Body of pancreas (tissue), 4 donors: ENCODE results near the gene ST6GALNAC3. TPM values are rescaled to one million over a fixed set of nuclear protein-coding genes. Genes with fewer than 3 reads are reported as not detected.

ENCODE experiments used
- ATAC-seq: fragments of 150-250 bp; one replicate; pipeline ENCODE4 v1.9.1; 2016
- DNase-seq, 4 donors: peaks; one replicate each; pipeline ENCODE4 v3.0.0-alpha.2; 2019
- H3K27ac ChIP-seq, 4 donors: fragments of 200-600 bp; sonication (generic); 1 replicate in 3 of 4; 2 replicates in 1 of 4; pipeline versions ENCODE4 v1.5.1 to v1.6.1; 2016 to 2019; ENCODE audit warnings: mild to moderate bottlenecking in 1 of 4, mixed read lengths in 1 of 4, moderate library complexity in 1 of 4
- H3K27me3 ChIP-seq, 2 donors: fragments of 200-600 bp; sonication (generic); one replicate each; pipeline ENCODE4 v1.6.0; 2016; ENCODE audit warnings: mild to moderate bottlenecking in 1 of 2
- H3K36me3 ChIP-seq, 2 donors: fragments of 200-600 bp; sonication (generic); replicated peaks in 1 of 2; 2 replicates each; pipeline ENCODE4 v1.5.1; 2016; ENCODE audit warnings: low read depth in 2 of 2; ENCODE audit not compliant: insufficient read depth in 1 of 2
- H3K4me1 ChIP-seq: fragments of 200-600 bp; sonication (generic); one replicate; pipeline ENCODE4 v1.6.0; 2016
- H3K4me3 ChIP-seq, 2 donors: fragments of 200-600 bp; sonication (generic); 1 replicate in 1 of 2; 2 replicates in 1 of 2; pipeline ENCODE4 v1.5.1; 2016 to 2019
- H3K9me3 ChIP-seq, 3 donors: fragments of 200-600 bp; sonication (generic); 1 replicate in 2 of 3; 2 replicates in 1 of 3; pipeline ENCODE4 v1.5.1; 2016
- CTCF ChIP-seq, 7 experiments: fragments of 450-650 bp in 4 of 7; fragments of 200-600 bp in 3 of 7; sonication (generic) in 3 of 7; IDR thresholded peaks; one replicate each; pipeline ENCODE4 v1.5.1; 2016 to 2019; ENCODE audit warnings: antibody characterized with exemption in 7 of 7
- POLR2A ChIP-seq, 3 donors: fragments of 450-650 bp; IDR thresholded peaks; one replicate each; pipeline ENCODE4 v1.6.1; 2016; ENCODE audit warnings: antibody characterized with exemption in 3 of 3, mild to moderate bottlenecking in 2 of 3
- WGBS, 2 donors: methylation state at CpG; one replicate each; pipeline ENCODE4 v1.1.5; 2017; 5-methylcytosine and 5-hydroxymethylcytosine counted together
- intact Hi-C: fragments of 100-400 bp; cut with DNase I; formaldehyde crosslinking; loops from one replicate; pipeline ENCODE4 v1.15.1; 2023
- total RNA-seq, 2 donors: library from RNA; depleted of rRNA; stranded (reverse); fragments of >200 nt; gene quantifications; one replicate each; pipeline ENCODE4 v1.1.0, GENCODE V29; 2016

Gene ST6GALNAC3
- total RNA-seq, 2 donors from 2014 or later = 1.3 to 2.3 TPM

- WGBS, 2 donors = 79 to 90% methylated on average over 3 of the region's 3 CpGs
- DNase-seq (no peak), ATAC-seq (no peak)
- Histone ChIP-seq H3K36me3 (no peaks in the 10 kb centered on the region), H3K9me3 (no peaks in the 10 kb centered on the region), H3K27ac (no peak overlapping the region), H3K4me3 (no peak overlapping the region), H3K4me1 (no peaks in the 10 kb centered on the region), H3K27me3 (no peaks in the 10 kb centered on the region)
- TF ChIP-seq POLR2A (IDR thresholded peaks at IDR 0.05) (no peak), CTCF (IDR thresholded peaks at IDR 0.05) (no peak)
- intact Hi-C loops = no loop called here
These were observed 595.2 kb downstream of the ST6GALNAC3 start for GRCh38 chr1:76669624-76670315.

- DNase-seq = no peak
- WGBS, 2 donors = 88 to 93% methylated on average over 3 of the region's 3 CpGs
- no peaks in the 10 kb centered on the region for H3K9me3 ChIP-seq
- no peaks in the 10 kb centered on the region for H3K36me3 ChIP-seq
- TF ChIP-seq POLR2A (IDR thresholded peaks at IDR 0.05) = no peak
- TF ChIP-seq CTCF (IDR thresholded peaks at IDR 0.05) = no peak
- no peaks in the 10 kb centered on the region for H3K27me3 ChIP-seq
- H3K4me3 ChIP-seq = no peak overlapping the region
- no peaks in the 10 kb centered on the region for H3K4me1 ChIP-seq
- no peak overlapping the region for H3K27ac ChIP-seq
- intact Hi-C loops = no loop called here
- no peak for ATAC-seq
These were observed 600.2 kb downstream of the ST6GALNAC3 start for GRCh38 chr1:76674689-76675210.

- Histone ChIP-seq H3K4me3 (no peak overlapping the region), H3K9me3 (no peaks in the 10 kb centered on the region), H3K36me3 (no peaks in the 10 kb centered on the region), H3K4me1 (no peaks in the 10 kb centered on the region), H3K27ac (no peak overlapping the region), H3K27me3 (no peaks in the 10 kb centered on the region)
- intact Hi-C loops = no loop called here
- ATAC-seq = no peak
- TF ChIP-seq POLR2A (IDR thresholded peaks at IDR 0.05) = no peak
- no peak for TF ChIP-seq CTCF (IDR thresholded peaks at IDR 0.05)
- WGBS, 2 donors = 59 to 63% methylated on average over 5 of the region's 5 CpGs
- DNase-seq = no peak
These were observed 603.2 kb downstream of the ST6GALNAC3 start for GRCh38 chr1:76677416-76678405.

- no peaks in the 10 kb centered on the region for H3K9me3 ChIP-seq
- no peaks in the 10 kb centered on the region for H3K36me3 ChIP-seq
- no peaks in the 10 kb centered on the region for H3K4me1 ChIP-seq
- H3K27ac ChIP-seq = no peak overlapping the region
- TF ChIP-seq POLR2A (IDR thresholded peaks at IDR 0.05) = no peak
- TF ChIP-seq CTCF (IDR thresholded peaks at IDR 0.05) = no peak
- DNase-seq (no peak), ATAC-seq (no peak)
- intact Hi-C loops = no loop called here
- no peak overlapping the region for H3K4me3 ChIP-seq
- 62 to 73% methylated on average over 8 of the region's 8 CpGs for WGBS, 2 donors
- no peaks in the 10 kb centered on the region for H3K27me3 ChIP-seq
These were observed 605.1 kb downstream of the ST6GALNAC3 start for GRCh38 chr1:76679534-76680152.
